Measurements from ENCODE around the gene PRSS12. TPM values are rescaled to one million over a fixed set of nuclear protein-coding genes. Genes with fewer than 3 reads are reported as not detected.

Gene PRSS12
- total and polyA plus RNA-seq, 2 donors (not counting 1 experiment from before 2014, with no cell fraction given): not detected

- peaks cover 5% of the 10 kb centered on the region for H3K27me3 Mint-ChIP-seq
- no peak overlapping the region for H3K27ac Mint-ChIP-seq
- H3K4me1 Mint-ChIP-seq: no peaks in the 10 kb centered on the region
- no peak overlapping the region for H2AFZ ChIP-seq (ENCODE audit: insufficient read depth, low read depth, low read length, poor library complexity, severe bottlenecking)
- no peak overlapping the region for H3K27ac ChIP-seq (ENCODE audit: low read length in 2 of 2)
- no peak for DNase-seq
- no peak overlapping the region for H3K4me3 Mint-ChIP-seq
- no peak overlapping the region for H3K4me2 ChIP-seq (replicated peaks; ENCODE audit: low read depth, low read length, poor library complexity, severe bottlenecking)
- intact Hi-C loops (cut with micrococcal nuclease): no loop called here
- H3K27me3 ChIP-seq (replicated peaks in 1 of 4; ENCODE audit: control extremely low read depth in 1 of 4, control insufficient read depth in 3 of 4, insufficient read depth in 4 of 4, low read length in 3 of 4): no peaks in the 10 kb centered on the region
- no peak for ATAC-seq (ENCODE audit: low read depth)
- POLR2A ChIA-PET: no interaction called here
- H3K9ac ChIP-seq (ENCODE audit: low read length): no peak overlapping the region
- H3K79me2 ChIP-seq (ENCODE audit: control insufficient read depth, insufficient read depth, low read length): no peaks in the 10 kb centered on the region
- no peaks in the 10 kb centered on the region for H3K36me3 ChIP-seq (replicated peaks in 1 of 2; ENCODE audit: control extremely low read depth in 1 of 2, control insufficient read depth in 1 of 2, extremely low read depth in 1 of 2, insufficient read depth in 2 of 2, low read length in 1 of 2)
- H4K20me1 ChIP-seq (ENCODE audit: control insufficient read depth, insufficient read depth, low read length, poor library complexity, severe bottlenecking): no peaks in the 10 kb centered on the region
- H3K9me3 Mint-ChIP-seq (ENCODE audit: insufficient read depth): no peaks in the 10 kb centered on the region
- CTCF ChIA-PET: no interaction called here
- no peak overlapping the region for H3K4me3 ChIP-seq (ENCODE audit: control extremely low read depth in 1 of 5, extremely low read depth in 1 of 5, insufficient read depth in 1 of 5, low read depth in 2 of 5, low read length in 4 of 5)
- H3K9me3 ChIP-seq (ENCODE audit: control extremely low read depth in 1 of 3, control insufficient read depth in 2 of 3, insufficient read depth in 1 of 3, low read length in 2 of 3): no peaks in the 10 kb centered on the region
- TF ChIP-seq CTCF (IDR thresholded peaks at IDR 0.05): no peak
- no peak for TF ChIP-seq EZH2 (IDR thresholded peaks at IDR 0.05; ENCODE audit: borderline replicate concordance, insufficient read depth, low read depth, low read length, poor library complexity, severe bottlenecking)
- WGBS (ENCODE audit: insufficient coverage): no CpG with 5 or more reads among the region's 1 CpG
- no peaks in the 10 kb centered on the region for H3K4me1 ChIP-seq (ENCODE audit: control insufficient read depth in 2 of 2, insufficient read depth in 2 of 2, low read length in 2 of 2)
Measured at GRCh38 chr4:118338981-118339765, 13.6 kb downstream of the PRSS12 start.

- Histone ChIP-seq H3K4me3 (ENCODE audit: control extremely low read depth in 1 of 5, extremely low read depth in 1 of 5, insufficient read depth in 1 of 5, low read depth in 2 of 5, low read length in 4 of 5) (no peak overlapping the region), H2AFZ (ENCODE audit: insufficient read depth, low read depth, low read length, poor library complexity, severe bottlenecking) (no peak overlapping the region), H3K27ac (ENCODE audit: low read length in 2 of 2) (no peak overlapping the region), H3K79me2 (ENCODE audit: control insufficient read depth, insufficient read depth, low read length) (no peaks in the 10 kb centered on the region), H3K36me3 (replicated peaks in 1 of 2; ENCODE audit: control extremely low read depth in 1 of 2, control insufficient read depth in 1 of 2, extremely low read depth in 1 of 2, insufficient read depth in 2 of 2, low read length in 1 of 2) (no peaks in the 10 kb centered on the region), H3K9me3 (ENCODE audit: control extremely low read depth in 1 of 3, control insufficient read depth in 2 of 3, insufficient read depth in 1 of 3, low read length in 2 of 3) (no peaks in the 10 kb centered on the region), H3K4me2 (replicated peaks; ENCODE audit: low read depth, low read length, poor library complexity, severe bottlenecking) (no peak overlapping the region), H3K9ac (ENCODE audit: low read length) (no peak overlapping the region), H3K27me3 (replicated peaks in 1 of 4; ENCODE audit: control extremely low read depth in 1 of 4, control insufficient read depth in 3 of 4, insufficient read depth in 4 of 4, low read length in 3 of 4) (no peaks in the 10 kb centered on the region), H4K20me1 (ENCODE audit: control insufficient read depth, insufficient read depth, low read length, poor library complexity, severe bottlenecking) (no peaks in the 10 kb centered on the region), H3K4me1 (ENCODE audit: control insufficient read depth in 2 of 2, insufficient read depth in 2 of 2, low read length in 2 of 2) (no peaks in the 10 kb centered on the region)
- Mint-ChIP-seq H3K4me1 (no peaks in the 10 kb centered on the region), H3K9me3 (ENCODE audit: insufficient read depth) (no peaks in the 10 kb centered on the region), H3K27ac (no peak overlapping the region), H3K4me3 (no peak overlapping the region), H3K27me3 (peaks cover 5% of the 10 kb centered on the region)
- DNase-seq: no peak
- ATAC-seq (ENCODE audit: low read depth): no peak
- ChIA-PET CTCF (no interaction called here), POLR2A (no interaction called here)
- WGBS (ENCODE audit: insufficient coverage): no CpG with 5 or more reads among the region's 1 CpG
- intact Hi-C loops (cut with micrococcal nuclease): no loop called here
- TF ChIP-seq CTCF (IDR thresholded peaks at IDR 0.05): no peak
- TF ChIP-seq EZH2 (IDR thresholded peaks at IDR 0.05; ENCODE audit: borderline replicate concordance, insufficient read depth, low read depth, low read length, poor library complexity, severe bottlenecking): no peak
Measured at GRCh38 chr4:118338518-118338917, 14.3 kb downstream of the PRSS12 start.
